ENCODE data around the gene TM4SF1.

TM4SF1 gene

GRCh38 chr3:149415484-149415883 is 38.0 kb upstream of the TM4SF1 start (continued):
- TF ChIP-seq ZFP30 (CRISPR knock-in tag; IDR thresholded peaks at IDR 0.05) = no peak

GRCh38 chr3:149414557-149415231 is 37.2 kb upstream of the TM4SF1 start:
- no peak for ATAC-seq

GRCh38 chr3:149411583-149411982 is 34.1 kb upstream of the TM4SF1 start:
- ATAC-seq = no peak
- TF ChIP-seq PATZ1 (CRISPR knock-in tag; IDR thresholded peaks at IDR 0.05; ENCODE audit: borderline replicate concordance) (no peak), TSHZ2 (CRISPR knock-in tag; IDR thresholded peaks at IDR 0.05) (no peak), CREB5 (CRISPR knock-in tag; IDR thresholded peaks at IDR 0.05; ENCODE audit: low read depth) (no peak), PPARA (CRISPR knock-in tag; IDR thresholded peaks at IDR 0.05; ENCODE audit: borderline replicate concordance) (no peak), CSDC2 (CRISPR knock-in tag; IDR thresholded peaks at IDR 0.05) (no peak), ZNF565 (CRISPR knock-in tag; conservative IDR thresholded peaks at IDR 0.05; ENCODE audit: low read depth) (no peak), BACH2 (CRISPR knock-in tag; IDR thresholded peaks at IDR 0.05; ENCODE audit: borderline replicate concordance) (no peak), ISL1 (CRISPR knock-in tag; IDR thresholded peaks at IDR 0.05) (no peak), ZFP3 (CRISPR knock-in tag; IDR thresholded peaks at IDR 0.05) (no peak), GLIS3 (CRISPR knock-in tag; IDR thresholded peaks at IDR 0.05) (no peak), ZFP30 (CRISPR knock-in tag; IDR thresholded peaks at IDR 0.05) (no peak), RARB (CRISPR knock-in tag; IDR thresholded peaks at IDR 0.05) (no peak)

More at GRCh38 chr3:149414557-149415231, 37.2 kb upstream of the TM4SF1 start:
- TF ChIP-seq ZC3H10 (CRISPR knock-in tag; IDR thresholded peaks at IDR 0.05) (no peak), OSR1 (CRISPR knock-in tag; IDR thresholded peaks at IDR 0.05) (no peak), POU6F1 (CRISPR knock-in tag; IDR thresholded peaks at IDR 0.05; ENCODE audit: borderline replicate concordance, low read depth) (no peak), TCF4 (CRISPR knock-in tag; IDR thresholded peaks at IDR 0.05; ENCODE audit: borderline replicate concordance) (no peak), ISL1 (CRISPR knock-in tag; IDR thresholded peaks at IDR 0.05) (no peak), CREB5 (CRISPR knock-in tag; IDR thresholded peaks at IDR 0.05; ENCODE audit: low read depth) (no peak), ESRRG (CRISPR knock-in tag; IDR thresholded peaks at IDR 0.05) (no peak), ZNF565 (CRISPR knock-in tag; conservative IDR thresholded peaks at IDR 0.05; ENCODE audit: low read depth) (no peak), CSDC2 (CRISPR knock-in tag; IDR thresholded peaks at IDR 0.05) (no peak), TOX (CRISPR knock-in tag; IDR thresholded peaks at IDR 0.05; ENCODE audit: borderline replicate concordance) (no peak), ZNF8 (CRISPR knock-in tag; IDR thresholded peaks at IDR 0.05) (no peak), ARNTL (CRISPR knock-in tag; IDR thresholded peaks at IDR 0.05; ENCODE audit: borderline replicate concordance, low read depth) (no peak), ZNF70 (CRISPR knock-in tag; IDR thresholded peaks at IDR 0.05) (no peak), SNAI2 (CRISPR knock-in tag; IDR thresholded peaks at IDR 0.05) (no peak), PPARA (CRISPR knock-in tag; IDR thresholded peaks at IDR 0.05; ENCODE audit: borderline replicate concordance) (no peak), PATZ1 (CRISPR knock-in tag; IDR thresholded peaks at IDR 0.05; ENCODE audit: borderline replicate concordance) (no peak)
